NCI-H2029 (cell line): Measurements from ENCODE around the gene SGTB.

Experiments
- DNase-seq: peaks from one replicate; lab custom pipeline; 2025; lab: John Stamatoyannopoulos, UW

The SGTB gene, protein sequence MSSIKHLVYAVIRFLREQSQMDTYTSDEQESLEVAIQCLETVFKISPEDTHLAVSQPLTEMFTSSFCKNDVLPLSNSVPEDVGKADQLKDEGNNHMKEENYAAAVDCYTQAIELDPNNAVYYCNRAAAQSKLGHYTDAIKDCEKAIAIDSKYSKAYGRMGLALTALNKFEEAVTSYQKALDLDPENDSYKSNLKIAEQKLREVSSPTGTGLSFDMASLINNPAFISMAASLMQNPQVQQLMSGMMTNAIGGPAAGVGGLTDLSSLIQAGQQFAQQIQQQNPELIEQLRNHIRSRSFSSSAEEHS

DNA sequence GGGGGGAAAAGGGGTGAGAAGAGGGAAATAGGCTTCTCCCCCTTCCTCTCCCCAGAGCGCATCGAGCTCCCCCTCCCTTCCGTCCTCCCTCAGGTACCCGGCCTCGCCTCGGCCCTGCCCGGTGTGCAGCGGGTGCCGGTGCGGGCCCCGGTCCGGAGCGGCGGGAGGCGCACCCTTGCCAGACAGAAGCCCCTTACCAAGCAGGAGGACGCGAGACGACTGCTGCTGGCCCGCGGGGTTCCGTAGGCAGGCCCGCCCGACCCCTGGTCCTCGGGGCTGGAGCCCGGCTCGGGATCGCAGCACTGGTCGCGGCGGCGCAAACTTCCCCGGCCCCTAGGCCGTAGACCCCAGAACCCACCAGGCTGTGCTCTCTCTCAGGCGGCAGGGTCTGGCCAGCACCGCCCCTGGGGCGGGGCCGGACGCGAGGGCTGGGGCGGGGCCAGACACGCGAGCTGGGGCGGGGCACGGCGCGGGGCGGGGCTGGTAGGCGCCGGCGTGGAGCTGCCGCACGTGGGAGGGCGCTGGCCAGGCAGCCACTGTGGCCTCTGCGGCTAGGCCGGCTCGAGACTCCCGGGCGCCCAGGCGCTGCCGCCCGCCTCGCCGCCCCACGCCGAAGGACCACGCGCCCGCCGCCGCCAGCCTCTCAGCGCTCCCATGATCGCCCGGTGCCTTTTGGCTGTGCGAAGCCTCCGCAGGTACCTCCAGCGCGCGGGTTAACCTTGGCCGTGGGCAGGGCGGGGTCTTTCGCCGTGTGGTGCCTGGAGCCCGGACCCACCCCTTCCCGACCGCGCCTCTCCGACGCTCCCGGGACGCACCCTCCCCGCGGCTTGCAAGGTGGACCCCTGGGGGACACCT, at the start of gene SGTB, which contains the start of gene NLN:
SGTB (minus strand) TSS at position 390 of the 855 bp plus-strand sequence. CDS start 1,302 bp downstream, outside the sequence.
NLN (plus strand) TSS at position 486 of the 855 bp plus-strand sequence; CDS start at position 655, 169 bp downstream.
- DNase-seq = peak; percentile 59

DNA sequence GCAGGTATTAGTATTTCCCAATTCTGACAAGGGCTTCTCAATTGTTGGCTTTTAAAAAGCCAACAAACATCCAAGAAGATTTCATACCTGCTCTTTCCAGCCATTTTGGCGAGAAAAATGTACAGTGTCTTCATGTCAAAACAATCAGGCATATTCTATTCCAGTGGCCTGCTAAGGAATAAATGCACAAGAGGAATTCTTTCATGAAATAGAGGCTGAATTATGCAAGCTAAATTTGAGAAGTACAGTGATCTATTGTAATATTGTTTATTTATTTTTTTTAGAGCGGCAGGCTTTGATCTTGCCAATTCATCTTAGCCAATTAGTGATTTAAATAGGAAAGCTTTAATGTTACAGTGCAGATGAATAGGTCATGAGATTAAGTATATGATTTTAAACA, 49.4 kb upstream of the SGTB start:
- no peak for DNase-seq

DNA sequence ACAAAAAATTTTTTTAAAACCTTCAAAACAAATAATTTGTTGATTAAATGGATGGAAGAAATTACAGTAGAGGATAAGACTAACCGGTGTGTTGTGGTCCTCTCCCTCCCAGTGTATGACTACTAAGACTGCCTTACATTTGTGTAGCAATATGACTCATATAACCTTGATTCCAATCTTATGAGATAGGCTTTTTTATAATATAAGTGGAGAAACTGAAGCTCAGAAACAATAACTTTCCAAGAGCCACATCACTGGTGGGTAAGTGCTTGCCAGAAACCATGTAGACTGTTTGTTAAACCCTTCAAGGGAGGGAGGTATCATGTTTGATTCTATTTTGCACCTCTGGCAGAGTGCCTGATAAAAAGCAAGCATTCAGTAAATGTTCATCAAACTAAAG, 47.6 kb upstream of the SGTB start:
- DNase-seq = peak; percentile 60

DNA sequence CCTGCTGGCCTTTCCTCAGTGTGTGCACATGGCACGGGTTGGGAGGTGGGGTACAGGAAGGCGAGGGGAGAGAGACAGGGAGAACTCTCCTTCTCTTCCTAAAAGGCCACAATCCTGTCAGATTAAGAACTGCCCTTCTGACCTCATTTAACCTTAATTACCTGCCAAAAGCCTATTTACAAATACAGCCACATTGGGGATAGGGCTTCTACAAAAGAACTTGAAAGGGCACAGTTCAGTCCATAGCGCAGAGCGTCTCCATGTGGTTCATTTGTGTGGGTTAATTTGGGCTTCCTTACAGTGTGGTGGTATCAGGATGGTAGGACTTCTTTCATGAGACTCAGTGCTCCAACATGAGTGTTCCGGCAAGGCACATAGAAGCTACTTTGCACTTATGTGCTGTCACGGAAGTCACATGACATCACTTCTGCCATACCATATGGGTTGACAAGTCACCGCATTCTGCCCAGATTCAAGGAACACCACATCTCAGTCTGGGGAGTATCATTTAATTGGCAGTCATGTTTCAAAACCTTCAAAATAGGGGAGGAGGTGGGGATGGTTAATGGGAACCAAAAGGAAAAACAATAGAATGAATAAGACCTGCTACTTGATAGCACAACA, 46.9 kb upstream of the SGTB start:
- no peak for DNase-seq

DNA sequence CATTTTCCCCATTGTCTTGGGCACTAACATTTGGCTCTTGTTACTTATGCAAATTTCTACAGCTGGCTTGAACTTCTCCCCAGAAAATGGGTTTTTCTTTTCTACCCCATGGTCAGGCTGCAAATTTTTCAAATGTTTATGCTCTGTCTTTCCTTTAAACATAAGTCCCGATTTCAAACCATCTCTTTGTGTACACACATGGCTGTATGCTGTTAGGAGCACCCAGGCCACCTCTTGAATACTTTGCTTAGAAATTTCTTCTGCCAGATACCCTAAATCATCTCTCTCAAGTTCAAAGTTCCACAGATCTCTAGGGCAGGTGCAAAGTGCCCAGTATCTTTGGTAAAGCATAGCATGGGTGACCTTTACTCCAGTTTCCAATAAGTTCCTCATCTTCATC, 45.7 kb upstream of the SGTB start:
- no peak for DNase-seq

DNA sequence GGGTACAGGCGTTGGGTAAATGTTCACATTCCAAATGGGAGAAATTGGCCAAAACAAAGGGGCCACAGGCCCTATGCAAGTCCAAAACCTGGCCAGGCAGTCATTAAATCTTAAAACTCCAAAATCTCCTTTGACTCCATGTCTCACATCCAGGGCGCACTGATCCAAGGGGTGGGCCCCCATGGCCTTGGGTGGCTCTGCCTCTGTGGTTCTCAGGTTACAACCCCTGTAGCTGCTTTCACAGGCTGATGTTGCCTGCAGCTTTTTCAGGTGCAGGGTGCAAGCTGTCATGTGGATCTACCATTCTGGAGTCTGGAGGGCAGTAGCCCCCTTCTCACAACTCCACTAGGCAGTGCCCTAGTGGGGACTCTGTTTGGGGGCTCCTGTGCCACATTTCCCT, 44.9 kb upstream of the SGTB start:
- no peak for DNase-seq

DNA sequence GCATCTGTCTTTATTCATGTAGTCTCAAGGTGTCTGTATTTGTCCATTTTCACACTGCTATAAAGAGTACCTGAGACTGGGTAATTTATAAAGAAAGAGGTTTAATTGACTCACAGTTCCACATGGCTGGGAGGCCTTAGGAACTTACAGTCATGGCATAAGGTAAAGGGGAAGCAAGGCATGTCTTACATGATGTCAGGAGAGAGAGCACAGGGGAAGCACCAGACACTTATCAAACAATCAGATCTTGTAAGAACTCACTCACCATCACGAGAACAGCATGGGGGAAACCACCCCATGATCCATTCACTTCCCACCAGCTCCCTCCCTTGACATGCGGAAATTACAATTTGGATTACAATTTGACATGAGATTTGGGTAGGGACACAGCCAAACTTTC, 44.3 kb upstream of the SGTB start:
- no peak for DNase-seq

DNA sequence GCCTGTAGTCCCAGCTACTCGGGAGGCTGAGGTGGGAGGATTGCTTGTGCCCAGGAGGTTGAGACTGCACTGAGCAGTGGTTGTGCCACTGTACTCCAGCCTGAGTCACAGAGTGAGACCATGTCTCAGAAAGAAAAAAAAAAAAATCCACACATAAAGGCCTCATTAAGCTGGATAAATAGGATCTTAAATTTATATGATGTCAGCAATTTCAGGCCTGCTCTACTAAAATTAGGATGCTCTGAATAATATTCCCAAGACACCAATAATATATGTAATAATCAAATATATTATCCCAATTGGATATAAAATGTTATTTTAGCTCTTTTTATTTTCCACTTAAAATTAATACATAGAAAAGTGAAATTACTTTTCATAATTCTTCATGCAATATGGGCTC, 43.7 kb upstream of the SGTB start:
- no peak for DNase-seq

DNA sequence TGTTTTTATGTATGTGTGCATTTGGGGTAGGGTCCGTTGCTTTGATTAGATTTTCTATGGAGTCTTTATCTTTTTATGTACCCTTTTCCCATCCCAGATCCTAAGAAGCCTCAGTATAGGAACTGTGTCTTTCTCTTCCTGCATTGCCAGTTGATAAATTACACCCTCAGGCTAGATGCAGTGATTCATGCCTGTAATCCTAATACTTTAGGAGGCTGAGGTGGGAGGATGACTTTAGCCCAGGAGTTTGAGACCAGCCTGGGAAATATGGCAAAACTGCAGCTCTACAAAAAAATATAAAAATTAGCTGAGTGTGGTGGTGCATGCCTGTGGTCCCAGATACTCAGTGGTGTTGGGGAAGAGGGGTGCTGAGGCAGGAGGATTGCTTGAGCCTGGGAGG, 40.3 kb upstream of the SGTB start:
- no peak for DNase-seq

DNA sequence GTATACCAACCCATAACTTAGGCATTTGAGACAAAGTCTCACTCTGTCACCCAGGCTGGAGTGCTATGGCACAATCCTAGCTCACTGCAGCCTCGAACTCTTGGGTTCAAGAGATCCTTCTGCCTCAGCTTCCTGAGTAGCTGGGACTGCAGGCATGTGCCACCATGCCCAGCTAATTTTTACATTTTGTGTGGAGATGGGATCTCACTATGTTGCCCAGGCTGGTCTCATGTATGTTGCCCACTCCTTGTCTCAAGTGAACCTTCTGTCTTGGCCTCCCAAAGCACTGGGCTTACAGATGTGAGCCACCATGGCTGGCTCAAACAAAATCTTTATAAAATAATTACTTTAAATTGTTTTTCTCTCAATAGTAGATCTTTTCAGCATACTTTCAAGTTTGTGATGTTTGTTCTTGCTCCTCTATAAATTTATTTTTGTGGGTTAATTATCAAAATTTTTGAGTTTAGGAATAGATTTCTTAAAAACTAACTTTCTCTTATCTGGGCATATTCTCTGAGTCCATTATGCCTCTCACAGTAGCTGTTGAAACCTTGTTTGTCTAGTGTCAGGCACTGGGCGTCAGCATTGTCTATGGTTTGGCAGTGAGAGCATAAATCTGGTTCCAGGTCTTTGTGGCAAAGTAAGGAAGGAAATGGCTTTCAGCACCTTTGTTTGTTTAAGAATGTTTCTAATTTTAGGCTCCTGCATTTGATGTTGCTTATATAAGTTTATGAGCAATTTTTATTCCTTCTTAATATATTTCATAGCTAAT, 38.8 kb upstream of the SGTB start:
- peak; percentile 67 for DNase-seq

DNA sequence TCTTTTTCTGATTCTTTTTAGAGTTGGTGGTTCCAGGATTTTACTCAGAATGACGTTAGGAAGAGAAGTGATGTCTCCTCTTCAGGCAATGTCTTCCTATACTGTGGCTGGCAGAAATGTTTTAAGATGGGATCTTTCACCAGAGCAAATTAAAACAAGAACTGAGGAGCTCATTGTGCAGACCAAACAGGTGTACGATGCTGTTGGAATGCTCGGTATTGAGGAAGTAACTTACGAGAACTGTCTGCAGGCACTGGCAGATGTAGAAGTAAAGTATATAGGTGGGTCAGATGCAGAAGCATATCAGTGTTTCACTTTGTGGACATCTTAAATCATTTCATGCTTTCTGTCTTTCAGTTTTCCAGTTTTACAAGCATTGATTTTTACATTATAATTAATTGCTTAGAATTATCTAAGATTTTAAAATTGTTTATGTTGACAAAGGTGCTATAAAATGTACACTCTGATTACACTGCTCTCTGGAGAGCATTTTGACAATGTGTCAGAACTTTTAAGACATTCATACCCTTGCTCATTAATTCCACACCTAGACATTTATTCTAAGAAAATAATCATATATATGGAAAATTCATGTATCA, 36.7 kb upstream of the SGTB start:
- no peak for DNase-seq

DNA sequence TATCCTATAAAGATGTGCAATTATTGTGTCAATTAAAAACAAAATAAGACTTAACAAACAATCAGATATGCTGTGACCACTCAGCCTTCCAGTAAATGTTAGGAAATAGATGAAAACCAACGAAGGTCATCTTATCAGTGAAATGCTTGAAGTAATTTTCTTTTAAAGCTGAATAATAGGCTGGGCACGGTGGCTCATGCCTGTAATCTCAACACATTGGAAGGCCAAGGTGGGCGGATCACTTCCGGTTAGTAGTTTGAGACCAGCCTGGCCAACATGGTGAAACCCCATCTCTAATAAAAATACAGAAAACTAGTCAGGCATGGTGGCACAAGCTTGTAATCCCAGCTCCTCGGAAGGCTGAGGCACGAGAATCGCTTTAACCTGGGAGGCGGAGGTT, 31.3 kb upstream of the SGTB start:
- no peak for DNase-seq

DNA sequence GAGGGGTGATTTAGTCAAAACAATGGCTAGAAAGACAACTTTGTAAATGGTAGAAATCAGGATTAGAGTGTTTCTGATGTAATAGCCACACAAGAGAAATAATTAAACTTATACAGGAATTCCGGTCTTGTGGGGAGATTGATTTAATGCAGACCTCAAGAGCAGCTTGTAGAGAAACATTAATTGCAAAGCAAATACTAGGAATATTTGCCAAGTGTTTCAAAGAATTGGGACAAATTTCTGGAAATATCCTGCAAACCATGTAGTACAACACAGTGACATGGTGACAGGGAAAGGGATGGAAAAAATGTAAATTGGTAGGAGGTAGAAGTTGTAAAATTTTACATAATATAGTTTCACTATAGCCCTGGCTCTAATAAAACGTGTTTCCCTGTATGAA, 29.0 kb upstream of the SGTB start:
- DNase-seq = no peak

DNA sequence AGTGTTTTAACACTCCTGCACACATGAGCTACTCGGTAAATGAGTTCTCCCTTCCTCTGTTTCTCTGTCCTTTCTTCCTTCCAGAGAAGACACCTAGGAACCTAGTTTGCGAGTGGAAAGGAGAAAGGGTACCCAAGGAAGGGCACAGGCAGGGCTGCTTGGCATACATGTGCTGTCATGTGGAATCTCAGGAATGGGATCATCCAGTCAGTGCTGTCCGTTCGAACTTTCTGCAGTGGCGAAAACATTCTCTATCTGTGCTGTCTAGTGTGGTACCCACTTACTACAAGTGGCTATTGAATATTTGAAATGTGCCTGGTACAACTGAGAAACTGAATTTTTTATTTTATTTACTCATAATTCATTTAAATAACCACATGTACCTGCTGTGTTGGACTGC, 28.0 kb upstream of the SGTB start:
- DNase-seq = no peak

DNA sequence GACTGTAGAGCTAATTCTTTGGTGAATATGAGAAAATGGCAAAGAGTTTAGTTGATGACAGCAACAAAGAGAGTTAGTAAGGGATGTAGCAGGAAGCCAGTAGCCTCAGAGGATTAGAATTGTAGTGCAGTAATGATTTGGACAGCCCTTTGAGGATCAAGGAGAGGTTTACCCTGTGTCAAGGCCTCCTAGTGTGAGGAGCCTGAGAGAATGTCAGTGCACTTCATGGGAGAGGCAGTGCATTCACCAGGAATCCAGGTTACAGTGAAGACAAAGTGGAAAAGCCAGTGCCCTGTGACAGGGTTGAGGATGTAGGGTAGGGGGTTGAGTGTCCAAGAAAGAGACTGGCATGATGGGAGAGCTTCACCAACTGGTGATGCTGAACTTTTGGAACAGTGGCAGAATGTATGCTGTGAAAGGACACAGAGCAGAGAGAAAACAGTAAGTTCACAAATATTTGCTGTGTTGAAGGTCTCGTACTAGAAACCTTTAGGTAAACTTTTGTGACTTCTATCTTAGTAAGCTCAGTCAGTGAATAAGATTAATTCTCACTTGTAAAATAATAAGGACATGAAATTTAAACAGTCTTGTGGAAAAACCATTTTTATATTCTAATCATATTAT, 27.4 kb upstream of the SGTB start:
- DNase-seq = no peak

DNA sequence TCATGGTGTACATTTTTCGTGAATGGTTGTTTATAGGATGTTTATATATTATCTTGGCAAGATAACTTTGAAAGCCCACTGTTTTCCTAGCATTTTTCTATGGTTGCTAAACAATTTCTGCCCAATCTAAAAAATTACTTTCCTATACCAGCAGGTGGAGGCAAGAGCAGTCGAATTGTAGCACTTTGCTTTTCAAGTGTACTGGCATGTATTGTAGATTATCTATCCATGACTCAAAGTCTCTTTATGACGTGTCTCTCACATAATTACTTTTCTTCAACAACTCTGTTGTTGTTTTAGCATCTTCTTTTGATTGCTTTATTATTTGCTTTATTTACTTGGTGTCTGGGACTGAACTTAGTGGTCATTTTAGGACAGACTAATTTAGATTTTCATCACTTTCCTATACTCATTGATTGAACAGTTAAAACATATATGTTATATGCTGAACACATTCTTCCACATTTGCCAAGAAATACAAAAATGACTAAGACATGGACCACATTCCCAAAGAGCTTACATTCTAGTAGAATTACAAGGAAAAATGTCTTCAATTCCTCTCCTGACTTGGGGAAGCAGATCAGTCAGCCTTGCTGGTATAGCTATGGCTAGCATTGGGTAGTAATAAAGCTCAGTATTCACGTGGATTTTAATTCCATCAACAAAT, 20.8 kb upstream of the SGTB start:
- peak; percentile 17 for DNase-seq

DNA sequence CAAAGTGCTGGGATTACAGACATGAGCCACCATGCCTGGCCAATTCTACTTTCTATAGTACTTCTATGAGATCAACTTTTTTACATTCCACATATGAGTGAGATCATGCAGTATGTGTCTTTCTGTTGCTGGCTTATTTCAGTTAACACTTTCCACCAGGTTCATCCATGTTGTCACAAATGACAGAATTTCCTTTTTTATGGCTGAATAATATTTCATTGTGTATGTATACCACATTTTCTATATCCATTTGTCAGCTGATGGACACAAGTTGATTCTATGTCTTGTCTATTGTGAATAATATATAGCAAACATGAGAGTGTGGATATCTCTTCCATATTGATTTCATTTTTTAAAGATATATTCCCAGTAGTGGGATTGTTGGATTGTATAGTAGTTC, 17.3 kb upstream of the SGTB start:
- DNase-seq = no peak

DNA sequence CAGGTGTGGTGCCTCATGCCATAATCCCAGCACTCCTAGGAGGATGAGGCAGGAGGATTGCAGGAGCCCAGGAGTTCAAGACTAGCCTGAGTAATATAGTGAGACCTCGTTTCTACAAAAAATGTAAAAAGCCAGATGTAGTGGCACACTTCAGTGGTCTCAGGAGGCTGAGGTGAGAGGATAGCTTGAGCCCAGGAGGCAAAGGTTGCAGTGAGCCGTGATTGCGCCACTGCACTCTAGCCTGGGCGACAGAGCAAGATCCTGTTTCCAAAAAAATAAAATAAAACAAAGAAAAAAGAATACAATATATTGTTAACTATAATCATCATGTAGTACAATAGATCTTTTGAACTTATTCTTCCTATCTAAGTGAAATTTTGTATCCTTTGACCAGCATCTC, 16.4 kb upstream of the SGTB start:
- no peak for DNase-seq

DNA sequence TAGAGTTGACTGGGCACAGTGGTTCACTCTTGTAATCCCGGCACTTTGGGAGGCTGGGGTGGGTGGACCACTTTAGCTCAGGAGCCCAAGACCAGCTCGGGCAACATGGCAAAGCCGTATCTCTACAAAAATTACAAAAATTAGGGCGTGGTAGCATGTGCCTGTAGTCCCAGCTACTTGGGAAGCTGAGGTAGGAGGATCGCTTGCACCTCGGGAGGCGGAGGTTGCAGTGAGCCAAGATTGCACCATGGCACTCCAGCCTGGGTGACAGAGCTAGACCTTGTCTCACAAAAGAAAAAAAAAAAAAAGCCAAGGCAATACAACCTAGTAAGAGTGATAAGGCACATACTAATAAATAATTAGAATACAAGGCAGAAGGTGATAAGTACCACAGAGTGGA, 15.9 kb upstream of the SGTB start:
- DNase-seq = no peak

DNA sequence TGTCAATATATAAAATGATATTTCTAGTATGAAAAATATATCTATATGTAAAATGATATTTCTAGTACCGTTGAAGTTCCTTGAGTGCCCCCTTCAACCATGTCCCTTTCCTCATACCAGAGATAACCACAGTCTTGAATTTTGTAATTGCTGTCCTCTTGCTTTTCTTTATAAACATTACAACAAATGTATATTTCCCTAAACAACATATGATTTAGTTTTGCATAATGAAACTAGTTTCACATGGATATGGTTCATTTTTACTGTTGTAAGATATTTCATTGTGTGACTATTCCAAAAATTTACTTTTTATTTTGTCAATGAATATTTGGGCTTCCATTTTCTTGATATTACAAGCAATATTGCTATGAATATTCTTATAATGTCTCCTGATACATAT, 14.1 kb upstream of the SGTB start:
- DNase-seq = no peak

DNA sequence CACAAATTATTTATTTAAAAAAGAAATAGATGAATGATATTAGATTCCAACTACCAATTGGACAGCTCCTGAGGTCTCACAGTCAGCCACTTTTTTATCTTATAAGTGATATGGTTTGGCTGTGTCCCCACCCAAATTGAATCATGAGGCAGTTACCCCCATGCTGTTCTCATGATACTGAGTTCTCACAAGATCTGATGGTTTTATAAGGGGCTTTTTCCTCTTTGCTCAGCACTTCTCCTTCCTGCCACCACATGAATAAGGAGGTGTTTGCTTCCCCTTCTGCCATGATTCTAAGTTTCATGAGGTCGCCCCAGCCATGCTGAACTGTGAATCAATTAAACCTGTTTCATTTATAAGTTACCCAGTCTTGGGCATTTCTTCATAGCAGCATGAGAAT, 13.0 kb upstream of the SGTB start:
- DNase-seq = no peak
